ENCODE results near the gene NOD1. TPM values are rescaled to one million over a fixed set of nuclear protein-coding genes. Genes with fewer than 3 reads are reported as not detected.

Gene NOD1
- total and polyA plus RNA-seq, 2 of the 8 experiments (the other 6 are each of a cell fraction or from before 2014, with no cell fraction given): 3.8 to 6.5 TPM

- Histone ChIP-seq H3K4me3 (ENCODE audit: extremely low read depth in 1 of 4, insufficient read depth in 2 of 4, low read depth in 3 of 4, low read length in 4 of 4) (no peak overlapping the region), H3K56ac (replicated peaks; ENCODE audit: insufficient read length, low read depth, low read length) (no peak overlapping the region), H3K23me2 (ENCODE audit: low read depth, low read length) (peaks cover 11% of the 10 kb centered on the region; the same call in 1 of the 2 replicates), H2BK20ac (ENCODE audit: low read length) (no peak overlapping the region), H3K14ac (ENCODE audit: insufficient read length) (no peak overlapping the region), H4K91ac (replicated peaks; ENCODE audit: insufficient read length, low read length) (no peak overlapping the region), H2BK12ac (ENCODE audit: low read depth, low read length) (no peak overlapping the region), H3K18ac (ENCODE audit: extremely low read depth, low read length) (no peak overlapping the region), H3K4me1 (replicated peaks in 1 of 4; ENCODE audit: control insufficient read depth in 3 of 4, insufficient read depth in 4 of 4, low read length in 3 of 4) (peaks cover 2 to 5% (median 5%) of the 10 kb centered on the region in 4 experiments; a peak in 4 of 7 replicates), H2BK120ac (replicated peaks; ENCODE audit: low read depth, low read length) (no peak overlapping the region), H3K23ac (ENCODE audit: insufficient read length) (no peak overlapping the region), H3K36me3 (ENCODE audit: control insufficient read depth in 2 of 4, insufficient read depth in 4 of 4, low read length in 3 of 4) (no peaks in the 10 kb centered on the region), H4K20me1 (replicated peaks in 1 of 2; ENCODE audit: control insufficient read depth in 1 of 2, insufficient read depth in 2 of 2, low read length in 2 of 2) (no peaks in the 10 kb centered on the region), H3K27ac (ENCODE audit: low read depth, low read length) (no peak overlapping the region), H2BK5ac (ENCODE audit: low read depth, low read length) (no peak overlapping the region), H2AK5ac (ENCODE audit: low read depth, low read length) (no peak overlapping the region), H4K5ac (ENCODE audit: insufficient read length, low read depth, low read length) (no peak overlapping the region), H2AFZ (ENCODE audit: low read length) (no peak overlapping the region), H3K9ac (replicated peaks in 1 of 4; ENCODE audit: extremely low read depth in 1 of 4, low read depth in 3 of 4, low read length in 3 of 4) (no peak overlapping the region), H3K4me2 (ENCODE audit: insufficient read depth in 1 of 2, low read depth in 2 of 2, low read length in 2 of 2) (no peak overlapping the region), H3K4ac (replicated peaks; ENCODE audit: insufficient read length, low read depth, low read length) (no peak overlapping the region), H3K79me1 (ENCODE audit: low read depth, low read length) (no peaks in the 10 kb centered on the region; the same call in 1 of the 2 replicates), H2BK15ac (ENCODE audit: low read length) (no peak overlapping the region), H4K8ac (ENCODE audit: extremely low read depth, insufficient read depth, low read length) (no peak overlapping the region), H3K27me3 (replicated peaks in 1 of 4; ENCODE audit: control insufficient read depth in 3 of 4, extremely low read depth in 1 of 4, insufficient read depth in 3 of 4, low read length in 3 of 4) (peaks cover 0 to 7% (median 3%) of the 10 kb centered on the region in 4 experiments; a peak in 4 of 7 replicates), H3K79me2 (ENCODE audit: control insufficient read depth in 1 of 2, insufficient read depth in 2 of 2, low read length in 2 of 2) (no peaks in the 10 kb centered on the region), H3K9me3 (ENCODE audit: insufficient read depth in 2 of 2, low read depth in 1 of 2, low read length in 1 of 2) (no peaks in the 10 kb centered on the region)
- TF ChIP-seq BRCA1 (IDR thresholded peaks at IDR 0.05; ENCODE audit: low read depth, low read length) (no peak), YY1 (IDR thresholded peaks at IDR 0.05; ENCODE audit: low read depth, low read length) (no peak), NRF1 (IDR thresholded peaks at IDR 0.05; ENCODE audit: low read depth, low read length) (no peak), JUND (IDR thresholded peaks at IDR 0.05; ENCODE audit: low read length) (no peak), MAFK (IDR thresholded peaks at IDR 0.05; ENCODE audit: low read depth, low read length) (no peak), SAP30 (IDR thresholded peaks at IDR 0.05; ENCODE audit: insufficient read depth, insufficient replicate concordance, low read length) (no peak), POU5F1 (IDR thresholded peaks at IDR 0.05; ENCODE audit: low read depth, low read length) (no peak), CTCF (IDR thresholded peaks at IDR 0.05; ENCODE audit: control extremely low read depth in 1 of 3, insufficient read depth in 1 of 3, low read depth in 1 of 3, low read length in 3 of 3) (no peak), POLR2A (IDR thresholded peaks at IDR 0.05; ENCODE audit: control extremely low read depth in 1 of 2, low read depth in 2 of 2, low read length in 2 of 2) (no peak), CREB1 (IDR thresholded peaks at IDR 0.05) (no peak), PHF8 (conservative IDR thresholded peaks at IDR 0.05; ENCODE audit: low read depth, low read length) (no peak), SIRT6 (IDR thresholded peaks at IDR 0.05; ENCODE audit: low read length) (no peak), RBBP5 (IDR thresholded peaks at IDR 0.05; ENCODE audit: borderline replicate concordance, low read depth, low read length) (no peak)
- ChIA-PET POLR2A (ENCODE audit: partially characterized antibody) (interaction anchor here (1.8 kb wide), 1 partner anchor 23 kb away, joined by 8 read pairs; no protein-coding TSS in a partner anchor), CTCF (ENCODE audit: partially characterized antibody) (interaction anchor here (1.6 kb wide), 1 partner anchor 309 kb away, joined by 3 read pairs; no protein-coding TSS in a partner anchor)
- DNase-seq (ENCODE audit: low read depth in 1 of 2, low spot score in 2 of 2) (peak in 1 of 2 experiments; percentile 1), FAIRE-seq (no peak)
- WGBS, 2 experiments (ENCODE audit: extremely low coverage in 1 of 2, insufficient coverage in 1 of 2, insufficient read length in 1 of 2, insufficient replicate concordance in 2 of 2, low coverage in 1 of 2, low lambda C conversion rate in 2 of 2, missing lambda C conversion rate in 1 of 2): 90% methylated on average over 2 of the region's 2 CpGs; no CpG with 5 or more reads in 1 of the 2 experiments
These were observed 3.7 kb downstream of the NOD1 start for GRCh38 chr7:30474893-30475292.

All from H1 (cell line).